Activated CD4-positive, alpha-beta T cell treated with anti-CD3 and anti-CD28 coated beads for 4 hours (primary cell): ENCODE data around the gene ADSS2.

Experiments
- DNase-seq, 2 donors: peaks; one replicate each; pipeline ENCODE4 v3.0.0-alpha.2; 2020

Gene ADSS2

DNA sequence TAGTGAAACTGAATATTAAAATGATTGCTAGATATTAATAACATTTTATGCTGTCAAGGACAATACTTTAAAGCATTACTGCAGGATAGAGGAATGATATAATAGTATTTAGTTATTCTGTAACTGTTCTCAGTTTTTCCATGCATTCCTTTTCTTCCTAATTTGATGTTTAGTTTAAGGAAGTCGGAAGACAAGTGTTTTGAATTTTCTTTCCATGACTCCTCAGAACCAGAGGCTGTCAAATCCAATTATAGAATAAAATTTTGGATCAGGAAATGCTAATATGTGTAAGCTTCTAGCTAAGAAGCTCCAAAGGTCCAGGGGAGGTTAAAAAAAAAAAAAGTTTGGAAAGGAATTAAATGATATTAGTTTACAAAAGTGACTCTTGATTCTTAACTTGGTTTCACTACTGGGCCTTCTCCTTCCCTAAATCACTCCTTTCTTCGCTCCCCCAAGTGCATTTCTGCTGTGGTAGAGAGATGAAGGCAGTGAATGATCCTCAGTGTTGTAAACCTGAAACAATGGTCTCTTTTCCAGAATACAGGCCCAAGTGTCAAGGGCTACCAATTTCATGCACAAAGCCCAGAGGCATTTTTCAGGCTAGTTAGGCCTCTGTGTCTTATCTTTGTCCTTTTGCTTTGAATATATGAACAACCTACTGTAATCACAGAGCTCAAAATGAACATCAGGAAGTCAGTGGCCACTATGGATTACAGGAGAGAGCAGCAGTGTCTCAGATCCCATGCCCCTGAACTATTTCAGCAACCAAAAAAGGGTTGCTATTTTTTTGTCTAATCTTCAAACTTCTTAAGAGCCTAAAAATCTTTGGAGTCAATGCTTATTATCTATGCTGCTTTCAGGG, 6.2 kb downstream of the ADSS2 start:
- no peak for DNase-seq

GRCh38 chr1:244444854-244445253, 6.9 kb downstream of the ADSS2 start:
- no peak for DNase-seq

DNA sequence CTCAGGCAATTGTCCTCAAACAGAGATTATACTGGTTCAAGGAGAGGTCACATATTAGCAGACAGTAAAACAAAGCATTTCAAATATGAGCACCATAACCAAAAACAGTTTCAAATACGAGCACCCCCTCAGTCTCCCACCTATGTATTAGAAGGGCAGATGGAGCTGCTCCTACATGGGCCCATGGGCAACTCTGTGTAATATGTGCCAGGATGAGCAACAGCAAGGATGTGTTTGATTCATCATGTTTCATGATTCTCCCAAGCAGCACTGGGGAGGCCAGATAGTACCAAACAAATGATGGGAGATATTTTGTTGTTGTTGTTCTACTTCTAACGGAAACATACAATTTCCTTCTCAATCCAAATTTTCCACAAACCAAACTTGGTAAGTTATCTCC, 8.9 kb downstream of the ADSS2 start:
- DNase-seq: no peak

DNA sequence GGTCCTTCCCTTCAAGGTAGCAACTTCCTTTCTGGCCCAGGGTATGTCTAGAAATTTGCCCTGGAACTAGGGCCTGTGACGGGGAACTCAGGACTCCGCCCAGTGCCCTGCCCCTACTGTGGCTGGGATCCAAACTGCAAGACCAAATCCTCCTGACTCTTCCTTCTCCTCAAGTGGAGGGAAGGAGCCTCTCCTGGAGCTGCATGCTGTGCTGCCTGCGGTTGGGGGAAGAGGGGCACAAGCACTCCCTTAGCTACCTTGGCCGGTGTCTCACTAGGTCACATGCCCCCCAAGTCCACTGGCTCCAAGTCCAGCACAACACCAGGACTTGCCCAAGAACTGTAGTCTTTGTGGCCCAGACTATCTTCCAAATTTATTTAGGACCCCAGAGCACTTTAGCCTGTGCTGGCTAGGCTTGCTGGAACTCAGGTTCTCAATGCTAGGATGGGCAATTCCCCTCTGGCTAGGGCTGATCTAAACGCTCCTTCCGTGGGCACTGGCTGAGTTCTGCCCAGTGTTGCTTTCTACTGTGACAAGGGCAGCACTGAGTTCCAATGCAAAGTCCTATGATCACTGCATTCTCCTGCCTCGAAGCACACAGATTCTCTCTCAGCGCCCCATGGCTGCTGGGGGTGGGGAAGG, 12.2 kb downstream of the ADSS2 start:
- DNase-seq: no peak

GRCh38 chr1:244437086-244437468, 14.6 kb downstream of the ADSS2 start:
- no peak for DNase-seq

DNA sequence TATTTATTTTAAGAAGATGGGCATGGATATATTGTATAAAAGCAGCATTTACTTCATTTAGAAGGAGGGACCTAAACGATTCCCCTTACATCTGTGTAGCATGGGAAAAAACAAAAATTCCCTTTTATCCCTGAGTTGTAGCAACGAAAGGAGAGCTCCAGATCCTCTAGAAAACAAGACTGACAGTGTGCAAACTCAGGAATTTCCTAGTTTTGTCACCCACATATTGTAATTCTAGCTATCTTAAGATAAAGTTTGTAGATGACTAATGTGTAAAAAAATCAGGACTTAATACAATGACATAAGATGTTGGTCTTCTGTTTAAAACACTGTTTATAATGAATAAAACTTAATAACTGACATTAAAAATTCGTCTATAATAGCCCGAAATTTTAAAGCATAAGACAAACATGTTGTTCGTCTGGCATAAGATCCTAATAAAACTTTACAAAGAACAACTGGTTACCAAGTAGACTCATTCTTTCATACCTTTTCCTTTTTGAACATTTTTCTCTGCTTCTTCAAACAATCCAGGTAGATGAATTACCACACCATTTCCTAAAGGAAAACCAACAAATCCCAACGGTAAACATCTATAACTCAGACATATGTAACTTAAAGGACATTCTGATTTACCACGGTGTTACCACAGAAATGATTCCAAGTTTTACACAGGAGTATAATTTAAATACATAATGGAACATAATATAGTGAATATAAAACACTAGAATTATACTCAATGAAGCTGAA, 15.2 kb downstream of the ADSS2 start:
- DNase-seq: no peak

DNA sequence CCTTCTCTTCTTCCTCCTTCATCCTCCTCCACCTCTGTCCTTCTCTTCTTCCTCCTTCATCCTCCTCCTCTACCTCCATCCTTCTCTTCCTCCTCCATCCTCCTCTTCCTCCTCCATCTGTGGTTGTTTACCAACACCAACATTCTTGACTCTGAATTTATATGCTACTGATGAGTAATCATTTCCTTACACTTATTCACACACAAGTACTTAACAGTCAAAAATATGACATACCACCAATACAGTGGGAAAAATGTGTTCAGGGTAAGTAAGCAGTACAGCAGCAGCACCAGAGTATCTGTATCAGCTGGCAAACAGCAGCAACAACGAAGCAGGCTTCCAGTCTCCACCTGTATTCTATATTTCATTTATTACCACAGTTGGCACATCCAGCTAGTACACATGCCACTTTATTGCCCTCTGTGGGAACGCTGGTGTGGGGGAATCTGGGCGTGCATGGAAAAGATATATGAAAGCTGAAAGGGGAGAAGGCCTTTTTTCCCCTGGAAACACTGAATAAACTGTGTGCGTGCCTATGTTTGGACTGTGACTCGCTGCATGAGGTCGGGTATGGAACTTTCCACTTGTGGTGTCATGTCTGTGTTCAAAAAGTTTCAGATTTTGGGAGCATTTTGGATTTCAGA, 16.0 kb downstream of the ADSS2 start:
- no peak for DNase-seq

DNA sequence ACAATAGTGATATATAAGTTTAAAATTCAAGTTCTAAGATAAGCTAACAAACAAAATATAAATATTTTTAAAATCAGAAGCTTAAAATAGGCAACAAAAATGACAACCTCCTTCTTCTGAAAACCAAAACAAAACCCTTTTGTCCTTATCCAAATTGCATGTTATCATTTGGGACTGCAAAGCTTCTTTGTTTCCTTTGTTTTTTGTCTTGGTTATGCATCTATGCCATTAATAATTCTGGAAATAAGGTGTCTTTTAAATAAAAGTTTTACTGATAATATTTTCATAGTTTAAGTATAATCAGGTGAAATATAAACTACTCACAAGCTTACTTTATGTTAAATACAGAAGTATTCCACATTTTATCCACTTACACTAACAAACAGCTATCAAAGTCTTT, 20.5 kb downstream of the ADSS2 start:
- DNase-seq: no peak

- DNase-seq: no peak
Observed at GRCh38 chr1:244429818-244430217, 21.9 kb downstream of the ADSS2 start.

- no peak for DNase-seq
Observed at GRCh38 chr1:244427647-244428046, 24.1 kb downstream of the ADSS2 start.

GRCh38 chr1:244424649-244425334, 26.9 kb downstream of the ADSS2 start:
- DNase-seq: no peak

GRCh38 chr1:244422174-244422573, 29.5 kb downstream of the ADSS2 start:
- DNase-seq: no peak

DNA sequence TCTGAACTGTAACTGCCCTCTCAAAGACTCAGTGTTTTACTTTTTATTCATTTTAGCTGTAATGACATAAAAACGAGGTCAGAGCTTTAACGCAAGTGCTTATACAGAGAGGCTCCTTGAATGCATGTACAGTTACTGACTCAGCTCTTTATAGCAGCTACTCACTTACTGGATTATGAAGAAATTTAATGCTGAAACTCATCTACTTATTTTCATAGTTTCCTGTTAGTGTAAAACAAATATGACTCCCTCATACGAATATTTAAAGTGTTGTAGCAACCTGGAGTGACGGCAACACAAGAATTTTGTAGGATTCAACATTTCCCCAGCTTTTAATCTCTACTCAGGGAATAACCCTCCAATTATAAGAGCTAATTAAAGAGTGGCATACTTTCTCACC, 32.7 kb downstream of the ADSS2 start:
- DNase-seq: no peak

GRCh38 chr1:244414543-244414942, 37.2 kb downstream of the ADSS2 start:
- no peak for DNase-seq

- DNase-seq: no peak
Observed at GRCh38 chr1:244413736-244414135, 38.0 kb downstream of the ADSS2 start.

DNA sequence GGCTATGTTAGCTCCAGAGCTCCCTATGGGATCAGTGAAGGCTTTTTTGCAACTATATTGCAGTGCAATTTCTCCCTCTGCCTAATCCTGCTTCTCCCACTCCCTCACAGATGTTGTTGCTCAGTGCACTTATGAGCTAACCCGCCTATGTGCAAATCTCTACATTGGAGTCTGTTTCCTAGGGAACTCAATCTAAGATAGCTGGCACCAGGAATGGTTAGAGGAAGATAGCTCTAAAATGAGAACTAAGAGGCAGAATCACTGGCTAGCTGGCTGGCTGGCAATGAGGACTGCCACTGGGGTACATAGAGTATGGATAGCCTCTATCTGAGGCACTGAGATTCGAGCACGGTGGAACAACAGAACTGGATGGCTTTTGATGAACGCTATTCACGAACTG, 39.5 kb downstream of the ADSS2 start:
- no peak for DNase-seq

DNA sequence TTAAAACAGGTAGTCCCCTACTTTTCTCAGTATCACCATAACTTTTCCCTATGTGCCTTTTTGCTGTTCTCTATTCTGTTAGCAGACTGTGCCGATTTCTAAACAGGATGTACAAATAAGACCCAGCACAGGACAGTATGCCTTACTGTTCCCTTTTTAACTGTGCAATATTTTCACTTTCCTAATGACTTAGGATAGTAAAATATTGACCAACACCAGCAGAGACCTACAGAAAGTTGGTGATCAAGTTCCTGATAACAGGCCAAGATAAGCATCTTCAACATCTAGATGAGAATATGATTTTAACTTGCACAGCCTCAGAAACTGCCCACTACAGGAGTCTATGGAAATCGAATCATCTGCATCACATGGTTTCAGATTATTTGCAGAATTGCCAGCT, 42.0 kb downstream of the ADSS2 start:
- no peak for DNase-seq

- DNase-seq: no peak
Observed at GRCh38 chr1:244406337-244406736, 45.4 kb downstream of the ADSS2 start.

DNA sequence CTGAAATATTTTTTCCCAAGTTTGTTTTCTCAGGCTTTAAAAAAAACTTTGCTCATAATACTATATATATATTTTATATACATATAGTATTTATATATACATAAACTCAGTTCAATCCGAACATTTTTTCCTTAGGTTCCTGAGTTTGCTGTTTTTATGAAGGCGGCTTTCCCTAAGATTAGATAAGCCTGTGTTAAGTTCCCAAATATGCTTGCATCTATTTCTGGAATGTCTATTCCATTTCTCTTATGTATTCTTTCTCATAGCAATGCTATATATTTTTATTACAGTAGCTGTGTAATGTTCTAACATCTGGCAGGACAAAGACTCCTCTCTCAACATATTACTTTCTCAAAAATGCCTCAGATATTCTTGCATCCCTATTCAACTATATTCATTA, 45.9 kb downstream of the ADSS2 start:
- no peak for DNase-seq

GRCh38 chr1:244403431-244403830, 48.3 kb downstream of the ADSS2 start:
- DNase-seq: no peak

- DNase-seq: no peak
Observed at GRCh38 chr1:244400974-244401373, 50.7 kb downstream of the ADSS2 start.

- DNase-seq: no peak
Observed at GRCh38 chr1:244397131-244397530, 54.6 kb downstream of the ADSS2 start.

DNA sequence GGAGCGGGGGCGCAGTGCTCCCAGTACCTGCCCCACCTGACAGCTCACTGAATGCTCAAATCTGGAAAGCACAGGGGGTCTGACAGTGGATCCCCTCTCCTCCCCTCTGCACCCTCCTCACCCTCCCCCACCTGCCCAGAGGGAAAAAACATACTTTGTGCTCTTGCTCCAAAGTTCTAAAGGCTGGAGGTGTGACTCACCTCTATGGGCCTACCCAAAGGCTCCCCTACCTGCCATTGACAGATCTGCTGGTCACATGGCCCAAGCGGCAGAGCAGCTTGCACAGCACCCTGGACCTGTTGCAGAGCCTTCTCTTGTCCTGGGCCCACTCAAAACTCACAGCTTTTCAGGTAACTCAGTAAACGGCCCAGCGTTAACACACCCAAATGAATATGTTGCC, 55.7 kb downstream of the ADSS2 start:
- peak in 1 of 2 donors; percentile 6 for DNase-seq
